Smooth muscle cell (in vitro differentiated cells): ENCODE data around the gene HSF2. TPM values are rescaled to one million over a fixed set of nuclear protein-coding genes. Genes with fewer than 3 reads are reported as not detected.

Experiments
- DNase-seq: peaks from one replicate; lab custom pipeline; 2025; ENCODE audit not compliant: unreplicated experiment; lab: John Stamatoyannopoulos, UW
- H2AFZ ChIP-seq: fragments of 200-600 bp; sonication (generic); 2 replicates; pipeline ENCODE4 v1.6.0; 2016; ENCODE audit warnings: antibody characterized with exemption, low read depth, mild to moderate bottlenecking
- H3F3A ChIP-seq: fragments of 200-600 bp; sonication (generic); 2 replicates; pipeline ENCODE4 v1.6.0; 2017; ENCODE audit warnings: antibody characterized with exemption, low read depth
- H3K27ac ChIP-seq: fragments of 200-600 bp; sonication (generic); 2 replicates; pipeline ENCODE4 v1.5.1; 2016; ENCODE audit warnings: low read depth, mild to moderate bottlenecking
- H3K27me3 ChIP-seq: fragments of 200-600 bp; sonication (generic); 2 replicates; pipeline ENCODE4 v1.6.1; 2016; ENCODE audit warnings: low read depth, mild to moderate bottlenecking
- H3K36me3 ChIP-seq: fragments of 200-600 bp; sonication (generic); 2 replicates; pipeline ENCODE4 v1.5.1; 2016; ENCODE audit warnings: low read depth
- H3K4me1 ChIP-seq: fragments of 200-600 bp; sonication (generic); 2 replicates; pipeline ENCODE4 v1.5.1; 2016; ENCODE audit warnings: low read depth
- H3K4me2 ChIP-seq: fragments of 200-600 bp; sonication (generic); 2 replicates; pipeline ENCODE4 v1.6.0; 2016; ENCODE audit warnings: mild to moderate bottlenecking
- H3K4me3 ChIP-seq: fragments of 200-600 bp; sonication (generic); 2 replicates; pipeline ENCODE4 v1.5.1; 2016; ENCODE audit warnings: mild to moderate bottlenecking
- H3K79me2 ChIP-seq: fragments of 200-600 bp; sonication (generic); 2 replicates; pipeline ENCODE4 v1.6.0; 2016; ENCODE audit warnings: low read depth, mild to moderate bottlenecking
- H3K9ac ChIP-seq: fragments of 200-600 bp; sonication (generic); 2 replicates; pipeline ENCODE4 v1.6.0; 2016; ENCODE audit warnings: low read depth
- H3K9me3 ChIP-seq: fragments of 200-600 bp; sonication (generic); replicated peaks from 2 replicates; pipeline ENCODE4 v1.5.1; 2016; ENCODE audit warnings: low read depth
- H4K20me1 ChIP-seq: fragments of 200-600 bp; sonication (generic); 2 replicates; pipeline ENCODE4 v1.6.0; 2016; ENCODE audit warnings: low read depth
- WGBS: methylation state at CpG from one replicate; pipeline ENCODE4 v1.1.7; 2016; ENCODE audit warnings: low lambda C conversion rate; 5-methylcytosine and 5-hydroxymethylcytosine counted together
- polyA plus RNA-seq: library from polyadenylated mRNA; unstranded; fragments of >200 nt; fragmentation: Nextera tagmentation; extraction: Ambion mirVana; gene quantifications from 2 replicates; pipeline ENCODE4 v1.2.1, GENCODE V29; 2016
- total RNA-seq: library from RNA; depleted of rRNA; stranded (reverse); fragments of >200 nt; gene quantifications from 2 replicates; pipeline ENCODE4 v1.2.3, GENCODE V29; 2014
- TF ChIP-seq, protein P1 (sequence below): fragments of 200-600 bp; sonication (generic); IDR thresholded peaks from 2 replicates; pipeline ENCODE4 v1.5.1; 2017; ENCODE audit warnings: borderline replicate concordance, mild to moderate bottlenecking, antibody characterized with exemption; ENCODE audit not compliant: insufficient read depth, poor library complexity, severe bottlenecking

Gene HSF2
- total and polyA plus RNA-seq, 2 experiments from 2014 or later: 12.1 to 39.5 TPM

GRCh38 chr6:122367171-122367570 lies 32.3 kb upstream of the HSF2 start:
- no peaks in the 10 kb centered on the region for H3F3A ChIP-seq
- no peak overlapping the region for H3K4me2 ChIP-seq
- TF ChIP-seq, protein P1, sequence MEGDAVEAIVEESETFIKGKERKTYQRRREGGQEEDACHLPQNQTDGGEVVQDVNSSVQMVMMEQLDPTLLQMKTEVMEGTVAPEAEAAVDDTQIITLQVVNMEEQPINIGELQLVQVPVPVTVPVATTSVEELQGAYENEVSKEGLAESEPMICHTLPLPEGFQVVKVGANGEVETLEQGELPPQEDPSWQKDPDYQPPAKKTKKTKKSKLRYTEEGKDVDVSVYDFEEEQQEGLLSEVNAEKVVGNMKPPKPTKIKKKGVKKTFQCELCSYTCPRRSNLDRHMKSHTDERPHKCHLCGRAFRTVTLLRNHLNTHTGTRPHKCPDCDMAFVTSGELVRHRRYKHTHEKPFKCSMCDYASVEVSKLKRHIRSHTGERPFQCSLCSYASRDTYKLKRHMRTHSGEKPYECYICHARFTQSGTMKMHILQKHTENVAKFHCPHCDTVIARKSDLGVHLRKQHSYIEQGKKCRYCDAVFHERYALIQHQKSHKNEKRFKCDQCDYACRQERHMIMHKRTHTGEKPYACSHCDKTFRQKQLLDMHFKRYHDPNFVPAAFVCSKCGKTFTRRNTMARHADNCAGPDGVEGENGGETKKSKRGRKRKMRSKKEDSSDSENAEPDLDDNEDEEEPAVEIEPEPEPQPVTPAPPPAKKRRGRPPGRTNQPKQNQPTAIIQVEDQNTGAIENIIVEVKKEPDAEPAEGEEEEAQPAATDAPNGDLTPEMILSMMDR: no peak
- H2AFZ ChIP-seq: no peak overlapping the region
- no peak overlapping the region for H3K27ac ChIP-seq
- whole genome bisulfite sequencing: 88% methylated on average over 1 of the region's 1 CpG
- H3K4me1 ChIP-seq: no peaks in the 10 kb centered on the region
- H4K20me1 ChIP-seq: no peaks in the 10 kb centered on the region
- H3K27me3 ChIP-seq: no peaks in the 10 kb centered on the region
- H3K79me2 ChIP-seq: no peaks in the 10 kb centered on the region
- no peak for DNase-seq
- no peaks in the 10 kb centered on the region for H3K36me3 ChIP-seq
- no peaks in the 10 kb centered on the region for H3K9me3 ChIP-seq
- no peak overlapping the region for H3K4me3 ChIP-seq
- no peak overlapping the region for H3K9ac ChIP-seq

DNA sequence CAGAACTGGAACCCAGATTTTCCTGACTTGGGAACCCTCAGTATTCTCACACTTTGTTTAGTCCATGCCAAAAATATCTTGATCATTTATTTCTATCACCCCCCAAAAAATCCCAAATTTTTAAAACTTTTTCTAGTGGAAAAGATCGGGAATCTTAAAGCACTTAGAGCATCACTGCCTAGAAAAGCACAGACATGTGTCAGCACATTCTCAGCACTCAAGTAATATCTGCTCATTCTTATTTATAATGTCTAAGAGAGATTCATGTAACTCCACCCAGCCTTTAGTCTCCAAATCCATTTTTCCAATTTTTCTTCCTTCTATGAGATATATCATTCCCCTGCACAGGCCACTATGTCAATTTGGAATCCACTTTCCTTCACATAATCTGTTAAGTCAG lies 29.9 kb upstream of the HSF2 start:
- no peaks in the 10 kb centered on the region for H4K20me1 ChIP-seq
- no peaks in the 10 kb centered on the region for H3K36me3 ChIP-seq
- H3K9ac ChIP-seq: no peak overlapping the region
- no peak for DNase-seq
- WGBS: 79% methylated on average over 1 of the region's 1 CpG
- no peak overlapping the region for H3K4me3 ChIP-seq
- H3K79me2 ChIP-seq: no peaks in the 10 kb centered on the region
- peaks cover 7% of the 10 kb centered on the region for H3K27me3 ChIP-seq
- no peaks in the 10 kb centered on the region for H3K4me1 ChIP-seq
- TF ChIP-seq, protein P1: no peak
- no peaks in the 10 kb centered on the region for H3F3A ChIP-seq
- no peaks in the 10 kb centered on the region for H3K9me3 ChIP-seq
- no peak overlapping the region for H2AFZ ChIP-seq
- no peak overlapping the region for H3K27ac ChIP-seq
- H3K4me2 ChIP-seq: no peak overlapping the region

- Histone ChIP-seq H3F3A (no peaks in the 10 kb centered on the region), H3K36me3 (no peaks in the 10 kb centered on the region), H2AFZ (no peak overlapping the region), H3K4me1 (no peaks in the 10 kb centered on the region), H3K9me3 (no peaks in the 10 kb centered on the region), H3K79me2 (no peaks in the 10 kb centered on the region), H3K27me3 (peaks cover 23% of the 10 kb centered on the region), H3K9ac (no peak overlapping the region), H3K27ac (no peak overlapping the region), H3K4me2 (no peak overlapping the region), H4K20me1 (no peaks in the 10 kb centered on the region), H3K4me3 (no peak overlapping the region)
- TF ChIP-seq, protein P1: peak; percentile 27
- WGBS: 59% methylated on average over 2 of the region's 2 CpGs
- DNase-seq: no peak
These were observed 26.8 kb upstream of the HSF2 start for GRCh38 chr6:122372647-122373046.

DNA sequence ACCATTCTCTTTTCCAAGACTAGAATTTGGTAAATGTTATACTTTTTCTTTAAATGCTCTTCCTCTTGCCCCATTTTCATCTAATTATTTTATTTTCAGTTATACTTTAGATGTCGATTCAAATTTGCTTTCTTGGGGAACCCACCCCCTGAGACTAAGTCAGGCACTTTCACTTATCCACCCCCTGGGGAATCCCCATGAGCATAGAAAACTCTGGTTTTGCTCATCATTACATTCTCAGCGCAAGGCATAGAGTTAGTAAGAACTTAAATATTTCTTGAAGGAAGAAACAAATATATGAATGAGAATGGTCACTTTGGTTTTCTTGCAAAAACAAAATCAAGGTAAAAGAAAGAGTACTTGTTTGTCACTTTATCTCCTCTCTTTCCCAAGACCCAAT lies 25.1 kb upstream of the HSF2 start:
- Histone ChIP-seq H3K9ac (no peak overlapping the region), H3K79me2 (no peaks in the 10 kb centered on the region), H3K4me3 (no peak overlapping the region), H3K36me3 (no peaks in the 10 kb centered on the region), H4K20me1 (no peaks in the 10 kb centered on the region), H2AFZ (no peak overlapping the region), H3K27me3 (peaks cover 23% of the 10 kb centered on the region), H3K4me1 (no peaks in the 10 kb centered on the region), H3F3A (no peaks in the 10 kb centered on the region), H3K9me3 (no peaks in the 10 kb centered on the region), H3K4me2 (no peak overlapping the region), H3K27ac (no peak overlapping the region)
- WGBS: 94% methylated on average over 2 of the region's 2 CpGs
- DNase-seq: no peak
- TF ChIP-seq, protein P1: no peak
